HG02623 (cell line): ENCODE results near the gene USP53.
"Not testable (repeated sequence)": the region's sequence is repeated elsewhere in the genome, so short reads cannot be mapped to it uniquely, and the experiment has no call there.

Experiments used
- ATAC-seq: cut with Tn5 transposase; IDR thresholded peaks from one replicate; pipeline ENCODE4 v1.9.1; 2021; ENCODE audit warnings: moderate library complexity; ENCODE audit not compliant: unreplicated experiment

The USP53 gene

DNA sequence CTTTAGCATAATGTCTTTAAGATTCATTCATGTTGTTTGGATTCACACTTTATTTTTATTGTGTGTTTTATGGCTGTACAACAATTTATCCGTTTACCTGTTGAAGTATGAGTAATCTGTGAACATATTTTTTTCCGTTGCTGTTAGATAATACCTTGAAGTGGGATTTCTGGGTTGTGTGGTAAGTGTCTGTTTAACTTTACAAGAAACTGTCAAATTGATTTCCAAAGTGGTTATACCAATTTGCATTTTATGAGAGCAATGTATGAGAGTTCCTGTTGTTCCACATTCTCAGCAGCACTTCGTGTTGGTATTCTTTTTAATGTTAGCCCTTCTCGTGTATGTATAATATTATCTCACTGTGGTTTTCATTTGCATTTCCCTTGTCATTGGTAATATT is 53.6 kb downstream of the USP53 start:
- no peak for ATAC-seq

DNA sequence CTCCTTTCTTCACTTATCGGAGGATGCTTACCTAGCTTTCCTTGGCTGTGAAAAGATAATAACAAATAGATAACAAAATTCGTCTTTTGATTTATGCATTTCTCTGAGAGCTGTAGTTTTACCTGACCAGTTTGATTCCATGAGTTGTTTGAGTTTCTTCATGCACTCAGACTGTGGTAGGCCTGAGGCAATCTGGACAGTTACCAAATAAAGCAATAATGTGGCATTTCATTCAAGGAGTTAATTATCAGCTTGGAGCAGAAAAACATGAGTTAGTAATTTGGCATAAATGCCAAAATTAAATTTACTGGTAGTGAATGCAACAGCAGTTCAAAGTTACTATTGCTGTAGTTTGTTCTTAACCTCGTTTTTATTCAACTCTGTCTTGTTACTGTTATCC is 56.0 kb downstream of the USP53 start:
- no peak for ATAC-seq

DNA sequence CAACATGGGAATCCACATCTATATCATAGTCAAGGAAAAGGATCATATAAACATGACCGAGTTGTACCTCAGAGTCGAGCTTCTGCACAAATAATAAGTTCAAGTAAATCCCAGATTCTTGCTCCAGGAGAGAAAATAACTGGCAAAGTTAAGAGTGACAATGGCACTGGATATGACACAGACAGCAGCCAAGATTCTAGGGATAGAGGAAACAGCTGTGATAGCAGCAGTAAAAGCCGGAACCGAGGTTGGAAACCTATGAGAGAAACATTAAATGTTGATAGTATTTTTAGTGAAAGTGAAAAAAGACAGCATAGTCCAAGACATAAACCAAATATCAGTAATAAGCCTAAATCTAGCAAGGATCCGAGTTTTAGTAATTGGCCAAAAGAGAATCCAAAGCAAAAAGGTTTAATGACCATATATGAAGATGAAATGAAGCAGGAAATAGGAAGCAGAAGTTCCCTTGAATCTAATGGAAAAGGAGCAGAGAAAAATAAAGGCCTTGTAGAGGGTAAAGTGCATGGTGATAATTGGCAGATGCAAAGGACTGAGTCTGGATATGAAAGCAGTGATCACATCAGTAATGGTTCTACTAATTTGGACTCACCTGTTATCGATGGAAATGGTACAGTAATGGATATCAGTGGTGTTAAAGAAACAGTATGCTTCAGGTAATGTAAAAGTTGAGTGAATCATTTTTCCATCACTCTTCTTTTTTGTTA is 59.0 kb downstream of the USP53 start:
- no peak for ATAC-seq

DNA sequence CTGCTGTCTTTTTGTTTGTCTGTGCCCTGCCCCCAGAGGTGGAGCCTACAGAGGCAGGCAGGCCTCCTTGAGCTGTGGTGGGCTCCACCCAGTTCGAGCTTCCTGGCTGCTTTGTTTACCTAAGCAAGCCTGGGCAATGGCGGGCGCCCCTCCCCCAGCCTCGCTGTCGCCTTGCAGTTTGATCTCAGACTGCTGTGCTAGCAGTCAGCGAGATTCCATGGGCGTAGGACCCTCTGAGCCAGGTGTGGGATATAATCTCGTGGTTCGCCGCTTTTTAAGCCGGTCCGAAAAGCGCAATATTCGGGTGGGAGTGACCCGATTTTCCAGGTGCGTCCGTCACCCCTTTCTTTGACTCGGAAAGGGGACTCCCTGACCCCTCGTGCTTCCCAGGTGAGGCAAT is 67.0 kb downstream of the USP53 start:
- ATAC-seq, result not testable (repeated sequence)

DNA sequence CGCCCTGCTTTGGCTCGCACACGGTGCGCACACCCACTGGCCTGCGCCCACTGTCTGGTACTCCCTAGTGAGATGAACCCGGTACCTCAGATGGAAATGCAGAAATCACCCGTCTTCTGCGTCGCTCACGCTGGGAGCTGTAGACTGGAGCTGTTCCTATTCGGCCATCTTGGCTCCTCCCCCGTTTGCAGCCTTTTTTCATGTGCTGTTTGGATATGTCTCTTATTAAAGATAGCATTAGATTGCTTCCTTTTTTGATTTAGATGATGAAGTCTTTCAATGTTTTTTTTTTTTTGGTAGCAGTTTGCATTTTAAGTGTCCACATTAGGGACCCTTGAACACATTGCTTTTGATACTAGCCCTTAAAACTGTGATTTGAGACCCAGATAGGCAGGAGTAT is 67.4 kb downstream of the USP53 start:
- not testable (repeated sequence) for ATAC-seq

DNA sequence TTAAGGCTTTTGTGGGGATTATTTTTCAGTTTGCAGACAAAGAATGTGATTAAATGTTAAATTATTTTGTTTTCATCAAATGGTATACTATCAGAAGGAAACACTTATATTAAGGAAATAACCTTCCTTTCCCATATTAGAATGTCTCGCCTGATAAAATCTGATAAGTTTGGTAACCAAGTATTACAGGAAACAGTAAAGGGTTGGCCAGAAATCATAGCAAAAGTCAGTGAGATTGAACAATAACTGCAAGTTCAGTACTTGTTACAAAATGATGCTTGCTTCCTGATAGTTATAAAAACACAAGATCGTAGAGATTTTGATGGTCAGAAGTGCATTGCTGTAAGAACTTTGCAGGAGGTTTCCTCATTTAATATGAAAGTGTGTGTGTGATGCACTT is 68.9 kb downstream of the USP53 start:
- ATAC-seq, result no peak

GRCh38 chr4:119284876-119285780 is 72.6 kb downstream of the USP53 start:
- ATAC-seq, result peak; percentile 72

GRCh38 chr4:119286377-119287002 is 74.0 kb downstream of the USP53 start:
- no peak for ATAC-seq

DNA sequence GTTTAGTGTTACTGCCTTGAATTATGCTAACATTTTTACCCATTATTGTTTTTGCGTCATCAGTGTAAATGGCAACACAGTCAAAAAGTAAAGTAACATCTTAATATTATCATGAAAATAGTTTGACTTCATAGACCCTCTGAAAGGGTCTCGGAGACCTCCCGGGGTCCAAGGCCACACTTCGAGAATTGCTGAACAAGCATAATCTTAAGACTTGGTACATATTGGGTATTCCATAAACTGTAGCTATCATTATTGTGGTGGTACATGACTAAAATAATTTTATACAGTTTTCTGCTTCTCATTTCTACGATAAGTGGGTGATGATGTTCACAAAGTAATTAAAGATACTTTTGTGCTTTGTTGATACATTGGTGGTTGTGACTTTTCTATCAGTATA is 76.8 kb downstream of the USP53 start:
- ATAC-seq, result no peak

- ATAC-seq, result no peak
Observed at GRCh38 chr4:119290598-119290997, 78.1 kb downstream of the USP53 start.

DNA sequence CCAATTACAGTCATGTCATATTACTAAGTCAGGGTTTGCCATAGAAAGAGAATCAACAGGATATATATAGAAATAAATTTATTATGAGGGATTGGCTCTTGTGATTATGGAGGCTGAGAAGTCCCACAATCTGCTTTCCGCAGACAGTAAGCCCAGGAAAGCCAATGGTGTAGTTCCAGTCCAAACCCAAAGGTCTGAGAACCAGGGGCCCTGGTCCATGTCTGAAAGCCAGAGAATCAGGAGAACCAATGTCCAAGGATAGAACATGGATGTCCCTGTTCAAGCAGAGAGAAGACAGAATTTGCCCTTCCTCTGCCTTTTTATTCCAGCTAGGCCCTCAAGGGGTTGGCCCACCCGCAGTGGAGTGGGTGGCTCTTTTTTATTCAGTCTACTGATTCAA is 83.8 kb downstream of the USP53 start:
- ATAC-seq, result no peak

DNA sequence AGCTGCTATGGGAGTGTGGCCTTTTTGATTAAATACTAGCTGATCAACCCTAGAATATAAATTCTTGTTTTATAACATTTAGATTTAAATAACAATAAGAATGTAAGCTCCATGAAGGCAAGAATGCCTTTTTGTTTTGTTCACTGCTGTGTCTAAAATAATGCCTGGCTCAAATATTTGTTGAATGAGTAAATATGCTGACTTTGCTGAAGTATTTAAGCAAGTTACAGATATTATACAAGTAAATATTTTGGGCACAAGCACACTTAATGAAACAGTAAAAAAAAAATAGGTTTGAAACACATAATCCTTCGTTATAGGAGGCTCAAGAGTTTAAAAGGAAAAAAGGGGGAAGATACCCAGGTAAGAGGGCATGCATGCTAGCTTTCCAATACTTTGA is 85.3 kb downstream of the USP53 start:
- no peak for ATAC-seq

DNA sequence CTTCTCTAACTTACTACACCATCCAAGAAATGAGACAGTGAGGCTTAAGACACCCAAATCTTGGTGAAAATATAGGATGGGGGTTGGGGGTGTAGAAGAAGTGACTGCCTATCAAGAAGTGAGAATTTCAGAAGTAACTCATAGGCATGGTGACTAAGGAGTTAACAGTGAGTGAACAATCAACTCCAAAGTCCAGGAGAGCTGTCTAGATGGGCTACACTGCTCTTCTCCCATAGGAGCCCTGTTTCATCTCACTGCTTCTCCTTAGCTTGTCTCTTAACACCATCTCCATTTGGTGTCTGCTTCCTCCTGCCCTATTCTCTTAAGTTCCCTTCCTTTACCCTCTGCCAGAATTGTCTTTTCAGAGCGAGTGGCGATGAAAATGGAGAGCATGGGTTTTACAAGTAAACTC is 86.8 kb downstream of the USP53 start:
- ATAC-seq, result no peak

DNA sequence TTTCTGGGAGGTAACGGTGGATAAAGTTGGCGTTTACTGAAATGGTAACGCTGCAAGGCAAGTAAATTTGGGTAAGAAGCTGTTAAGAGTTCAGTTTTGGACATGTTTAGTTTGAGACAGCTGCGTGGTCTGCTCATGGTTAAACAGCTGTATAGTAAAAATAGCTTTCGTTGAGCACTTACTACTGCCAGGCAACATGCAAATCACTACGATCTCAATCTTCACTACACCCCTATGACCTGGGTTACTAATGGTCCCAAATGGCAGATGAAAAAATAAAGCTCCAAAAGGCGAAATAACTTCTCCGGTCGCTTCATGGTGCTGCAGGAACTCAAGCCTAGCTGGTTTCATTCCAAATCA is 87.2 kb downstream of the USP53 start:
- peak; percentile 54 for ATAC-seq

DNA sequence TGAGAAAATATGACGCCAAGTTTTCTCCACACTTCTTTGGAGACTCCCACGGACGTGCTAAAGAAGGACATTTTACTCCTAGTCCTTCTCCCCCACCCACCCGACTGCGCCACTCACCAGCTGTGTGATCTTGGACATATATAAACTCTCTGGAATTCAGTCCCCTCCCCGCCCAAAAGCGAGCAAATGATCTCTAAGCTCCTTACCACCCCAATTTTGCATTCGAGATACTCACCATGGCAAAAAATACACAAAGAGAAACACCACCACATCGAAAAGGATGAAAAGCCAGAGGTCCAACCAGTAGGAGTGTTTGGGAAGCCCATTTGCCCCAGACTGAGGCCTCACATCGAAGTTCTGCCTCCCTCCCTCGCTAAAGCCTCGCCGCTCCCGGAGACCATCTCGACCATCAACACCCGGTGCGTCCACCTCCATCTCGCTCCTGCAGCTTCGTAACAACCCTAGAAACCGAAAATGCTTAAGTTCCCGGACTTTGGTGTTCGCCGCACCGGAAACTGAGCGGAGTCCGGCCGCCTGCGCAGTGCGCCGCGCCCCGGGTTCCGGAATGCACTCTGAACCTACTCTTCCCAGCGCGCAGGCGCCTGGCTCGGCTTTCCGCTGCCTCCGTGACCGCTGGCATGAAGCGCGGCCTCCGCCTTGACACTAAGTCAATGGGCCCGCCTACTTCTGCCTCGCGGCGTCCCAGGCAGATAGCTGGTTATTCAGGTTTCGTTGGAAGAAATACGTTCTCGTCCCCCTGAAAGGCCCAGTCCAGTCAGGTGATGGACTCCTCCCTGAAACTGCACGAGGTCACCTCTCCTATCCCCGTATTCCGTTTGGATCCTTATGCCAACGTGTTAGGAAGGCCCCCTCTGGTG is 87.8 kb downstream of the USP53 start:
- ATAC-seq, result peak; percentile 95

DNA sequence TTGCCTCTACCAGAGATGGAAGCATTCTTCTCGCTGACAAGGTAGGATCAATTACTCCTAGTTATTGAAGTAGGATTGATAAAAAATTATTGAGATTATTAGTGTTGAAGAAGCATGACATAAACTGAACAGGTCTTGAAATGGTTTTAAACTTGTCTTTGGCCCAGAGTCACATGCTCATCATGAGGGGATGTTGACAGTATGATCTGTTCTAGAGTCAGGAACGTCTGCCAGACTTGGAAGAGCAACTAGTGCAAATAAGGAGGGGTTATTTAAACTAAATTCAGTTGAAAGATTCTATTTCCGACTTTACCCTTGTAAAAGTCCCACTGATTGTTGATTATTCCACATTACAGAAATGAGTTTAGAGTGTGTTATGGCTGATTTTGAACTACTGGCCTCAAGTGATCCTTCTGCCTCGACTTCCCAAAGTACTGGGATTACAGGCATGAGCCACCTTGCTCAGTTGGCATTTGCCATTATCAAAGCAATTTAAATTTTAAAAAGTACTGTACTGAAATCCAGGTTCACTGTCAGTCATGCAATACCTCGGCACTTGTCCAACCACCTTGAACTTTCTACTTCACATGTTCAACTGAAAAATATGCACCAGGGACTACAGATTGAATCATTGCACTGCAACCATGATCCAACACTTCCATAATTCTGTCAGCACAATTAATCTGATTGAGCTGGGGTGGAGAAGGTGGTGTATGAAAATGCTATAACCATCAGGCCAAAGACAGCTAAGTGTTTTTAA is 89.7 kb downstream of the USP53 start:
- ATAC-seq, result no peak

- no peak for ATAC-seq
Observed at GRCh38 chr4:119303587-119304305, 91.2 kb downstream of the USP53 start.

GRCh38 chr4:119304431-119304830 is 91.9 kb downstream of the USP53 start:
- no peak for ATAC-seq

GRCh38 chr4:119307606-119308005 is 95.1 kb downstream of the USP53 start:
- ATAC-seq, result no peak

DNA sequence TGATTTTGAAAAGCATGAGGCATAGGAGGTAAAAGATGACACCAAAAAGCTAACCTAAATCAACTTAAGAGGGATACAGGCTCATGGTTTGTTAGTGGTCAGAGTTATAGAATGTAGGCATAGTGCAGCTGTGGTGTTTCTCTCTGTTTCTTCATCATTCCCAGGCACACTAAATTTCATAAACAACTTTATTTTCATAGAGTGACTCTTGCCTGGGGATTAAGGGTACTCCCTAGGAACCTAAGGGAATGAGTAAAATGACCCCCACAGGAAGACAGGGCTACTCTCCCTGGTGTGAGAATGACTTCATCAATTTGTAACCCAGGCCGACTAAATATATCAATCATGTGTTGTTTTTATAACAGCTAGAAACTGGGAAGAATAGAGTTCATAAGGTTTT is 98.3 kb downstream of the USP53 start:
- ATAC-seq, result no peak
